CD4-positive, alpha-beta T cell treated with Interleukin-6 for 4 hours (primary cell): ENCODE measurements around the gene CREB5.

Source experiments
- DNase-seq: peaks from one replicate; pipeline ENCODE4 v3.0.0-alpha.2; 2020; ENCODE audit warnings: mixed read lengths

The CREB5 gene

GRCh38 chr7:28695300-28696295, 283.3 kb downstream of the CREB5 start:
- no peak for DNase-seq

- no peak for DNase-seq
Observed at GRCh38 chr7:28697913-28698563, 285.7 kb downstream of the CREB5 start.

GRCh38 chr7:28698840-28699239, 286.5 kb downstream of the CREB5 start:
- no peak for DNase-seq

GRCh38 chr7:28700096-28700495, 287.8 kb downstream of the CREB5 start:
- no peak for DNase-seq

GRCh38 chr7:28700790-28701203, 288.5 kb downstream of the CREB5 start:
- DNase-seq: no peak

- DNase-seq: no peak
Observed at GRCh38 chr7:28701731-28702130, 289.4 kb downstream of the CREB5 start.

- DNase-seq: no peak
Observed at GRCh38 chr7:28702171-28702570, 289.9 kb downstream of the CREB5 start.

- no peak for DNase-seq
Observed at GRCh38 chr7:28703037-28703765, 290.9 kb downstream of the CREB5 start.

GRCh38 chr7:28704706-28705105, 292.4 kb downstream of the CREB5 start:
- no peak for DNase-seq

- no peak for DNase-seq
Observed at GRCh38 chr7:28705350-28705749, 293.0 kb downstream of the CREB5 start.

GRCh38 chr7:28706584-28706983, 294.3 kb downstream of the CREB5 start:
- no peak for DNase-seq

GRCh38 chr7:28707291-28707690, 295.0 kb downstream of the CREB5 start:
- no peak for DNase-seq

- DNase-seq: no peak
Observed at GRCh38 chr7:28708033-28708951, 296.0 kb downstream of the CREB5 start.

- DNase-seq: no peak
Observed at GRCh38 chr7:28709748-28710147, 297.4 kb downstream of the CREB5 start.

GRCh38 chr7:28711114-28711513, 298.8 kb downstream of the CREB5 start:
- no peak for DNase-seq

- no peak for DNase-seq
Observed at GRCh38 chr7:28714459-28715120, 302.3 kb downstream of the CREB5 start.

GRCh38 chr7:28717445-28718054, 305.2 kb downstream of the CREB5 start:
- no peak for DNase-seq

- DNase-seq: no peak
Observed at GRCh38 chr7:28718055-28718481, 305.8 kb downstream of the CREB5 start.

- DNase-seq: no peak
Observed at GRCh38 chr7:28718545-28718944, 306.2 kb downstream of the CREB5 start.

GRCh38 chr7:28722684-28723083, 310.4 kb downstream of the CREB5 start:
- no peak for DNase-seq

GRCh38 chr7:28723336-28723735, 311.0 kb downstream of the CREB5 start:
- DNase-seq: no peak
